Measurements from ENCODE around the gene PLCD3.

Gene PLCD3

DNA sequence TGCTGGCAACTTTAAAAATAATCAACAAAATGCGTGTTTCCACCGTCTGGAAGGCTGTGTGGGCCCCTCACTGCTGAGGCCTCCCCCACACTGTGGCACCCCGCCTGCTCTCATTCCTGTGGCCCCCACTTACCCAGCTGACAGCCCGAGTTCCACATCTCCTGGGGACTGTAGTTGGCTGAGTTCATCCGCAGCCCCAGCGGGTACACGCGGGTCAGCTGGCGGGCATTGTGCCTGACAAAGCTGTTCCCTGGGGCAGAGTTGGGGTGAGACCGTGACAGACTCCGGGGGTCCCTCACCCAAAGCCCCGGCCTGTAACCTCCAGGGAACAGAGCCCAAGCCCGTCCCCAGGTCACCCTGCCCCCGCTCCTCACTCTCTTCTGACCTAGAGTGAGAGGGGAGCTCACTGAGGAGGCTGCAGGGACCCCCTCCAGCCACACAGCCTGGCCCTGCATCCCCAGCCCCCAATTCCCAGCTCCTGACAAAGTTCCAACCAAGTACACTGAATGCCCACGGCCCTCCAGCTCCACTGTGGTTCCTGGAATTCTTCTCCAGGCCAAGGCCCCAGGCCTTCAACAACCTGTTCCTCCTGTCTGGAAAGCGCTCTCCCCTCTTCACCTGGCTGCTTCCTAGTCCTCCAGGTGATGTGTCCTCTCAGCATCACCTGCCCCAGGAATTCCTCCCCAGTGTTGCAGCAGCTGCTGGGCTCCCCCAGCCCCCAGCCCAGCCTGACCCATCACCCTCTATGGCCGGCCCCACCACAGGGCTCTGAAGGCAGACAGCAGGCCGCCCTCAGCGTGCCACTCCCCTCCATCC lies 18.0 kb downstream of the PLCD3 start:
- H3K4me3 ChIP-seq (ENCODE audit: insufficient read depth, low read length, poor library complexity, severe bottlenecking): no peak overlapping the region
- no peak overlapping the region for H3K9ac ChIP-seq (ENCODE audit: low read length)
- no peak overlapping the region for H2AFZ ChIP-seq (ENCODE audit: low read depth, low read length, severe bottlenecking)
- H3K27ac ChIP-seq (ENCODE audit: low read depth, low read length): no peak overlapping the region
- H3K79me2 ChIP-seq (ENCODE audit: insufficient read depth, low read length): no peaks in the 10 kb centered on the region
- no peak for TF ChIP-seq EZH2phosphoT487 (conservative IDR thresholded peaks at IDR 0.05; ENCODE audit: low read length)
- TF ChIP-seq, protein P1, sequence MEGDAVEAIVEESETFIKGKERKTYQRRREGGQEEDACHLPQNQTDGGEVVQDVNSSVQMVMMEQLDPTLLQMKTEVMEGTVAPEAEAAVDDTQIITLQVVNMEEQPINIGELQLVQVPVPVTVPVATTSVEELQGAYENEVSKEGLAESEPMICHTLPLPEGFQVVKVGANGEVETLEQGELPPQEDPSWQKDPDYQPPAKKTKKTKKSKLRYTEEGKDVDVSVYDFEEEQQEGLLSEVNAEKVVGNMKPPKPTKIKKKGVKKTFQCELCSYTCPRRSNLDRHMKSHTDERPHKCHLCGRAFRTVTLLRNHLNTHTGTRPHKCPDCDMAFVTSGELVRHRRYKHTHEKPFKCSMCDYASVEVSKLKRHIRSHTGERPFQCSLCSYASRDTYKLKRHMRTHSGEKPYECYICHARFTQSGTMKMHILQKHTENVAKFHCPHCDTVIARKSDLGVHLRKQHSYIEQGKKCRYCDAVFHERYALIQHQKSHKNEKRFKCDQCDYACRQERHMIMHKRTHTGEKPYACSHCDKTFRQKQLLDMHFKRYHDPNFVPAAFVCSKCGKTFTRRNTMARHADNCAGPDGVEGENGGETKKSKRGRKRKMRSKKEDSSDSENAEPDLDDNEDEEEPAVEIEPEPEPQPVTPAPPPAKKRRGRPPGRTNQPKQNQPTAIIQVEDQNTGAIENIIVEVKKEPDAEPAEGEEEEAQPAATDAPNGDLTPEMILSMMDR (IDR thresholded peaks at IDR 0.05; ENCODE audit: insufficient read depth, low read length, poor library complexity, severe bottlenecking): no peak
- no peaks in the 10 kb centered on the region for H3K36me3 ChIP-seq (ENCODE audit: low read length)
- no peaks in the 10 kb centered on the region for H4K20me1 ChIP-seq (ENCODE audit: low read depth, low read length)
- no peaks in the 10 kb centered on the region for H3F3A ChIP-seq (ENCODE audit: insufficient read depth)
- no peaks in the 10 kb centered on the region for H3K27me3 ChIP-seq (ENCODE audit: low read length)
- H3K9me3 ChIP-seq (ENCODE audit: insufficient read depth, low read length): no peaks in the 10 kb centered on the region
- H3K4me2 ChIP-seq (ENCODE audit: low read depth, low read length, poor library complexity, severe bottlenecking): no peak overlapping the region
- H3K9me2 ChIP-seq (replicated peaks; ENCODE audit: insufficient read depth, low read length): no peaks in the 10 kb centered on the region

DNA sequence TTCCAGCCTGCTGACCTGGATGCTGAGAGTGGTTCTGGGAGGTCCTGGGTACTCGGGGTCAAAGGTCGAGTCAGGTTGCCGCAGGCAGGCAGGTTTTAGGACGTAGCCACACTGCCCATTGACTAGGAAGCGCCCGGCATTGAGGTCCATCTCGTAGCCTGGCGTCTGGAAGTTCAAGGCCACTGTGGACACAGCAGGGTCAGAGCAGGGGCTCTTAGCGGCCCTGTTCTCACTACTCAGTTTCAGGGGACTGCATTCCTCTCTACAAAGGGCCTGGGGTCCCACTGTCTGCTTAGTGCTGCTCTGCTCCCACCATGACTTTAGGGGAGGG lies 18.9 kb downstream of the PLCD3 start:
- Histone ChIP-seq H2AFZ (ENCODE audit: low read depth, low read length, severe bottlenecking) (no peak overlapping the region), H3K9ac (ENCODE audit: low read length) (no peak overlapping the region), H3K27me3 (ENCODE audit: low read length) (no peaks in the 10 kb centered on the region), H3K79me2 (ENCODE audit: insufficient read depth, low read length) (no peaks in the 10 kb centered on the region), H3K27ac (ENCODE audit: low read depth, low read length) (no peak overlapping the region), H3K9me2 (replicated peaks; ENCODE audit: insufficient read depth, low read length) (no peaks in the 10 kb centered on the region), H3F3A (ENCODE audit: insufficient read depth) (no peaks in the 10 kb centered on the region), H3K4me2 (ENCODE audit: low read depth, low read length, poor library complexity, severe bottlenecking) (no peak overlapping the region), H3K4me3 (ENCODE audit: insufficient read depth, low read length, poor library complexity, severe bottlenecking) (no peak overlapping the region), H3K9me3 (ENCODE audit: insufficient read depth, low read length) (no peaks in the 10 kb centered on the region), H4K20me1 (ENCODE audit: low read depth, low read length) (no peaks in the 10 kb centered on the region), H3K36me3 (ENCODE audit: low read length) (no peaks in the 10 kb centered on the region)
- no peak for TF ChIP-seq EZH2phosphoT487 (conservative IDR thresholded peaks at IDR 0.05; ENCODE audit: low read length)
- TF ChIP-seq, protein P1 (IDR thresholded peaks at IDR 0.05; ENCODE audit: insufficient read depth, low read length, poor library complexity, severe bottlenecking): no peak

DNA sequence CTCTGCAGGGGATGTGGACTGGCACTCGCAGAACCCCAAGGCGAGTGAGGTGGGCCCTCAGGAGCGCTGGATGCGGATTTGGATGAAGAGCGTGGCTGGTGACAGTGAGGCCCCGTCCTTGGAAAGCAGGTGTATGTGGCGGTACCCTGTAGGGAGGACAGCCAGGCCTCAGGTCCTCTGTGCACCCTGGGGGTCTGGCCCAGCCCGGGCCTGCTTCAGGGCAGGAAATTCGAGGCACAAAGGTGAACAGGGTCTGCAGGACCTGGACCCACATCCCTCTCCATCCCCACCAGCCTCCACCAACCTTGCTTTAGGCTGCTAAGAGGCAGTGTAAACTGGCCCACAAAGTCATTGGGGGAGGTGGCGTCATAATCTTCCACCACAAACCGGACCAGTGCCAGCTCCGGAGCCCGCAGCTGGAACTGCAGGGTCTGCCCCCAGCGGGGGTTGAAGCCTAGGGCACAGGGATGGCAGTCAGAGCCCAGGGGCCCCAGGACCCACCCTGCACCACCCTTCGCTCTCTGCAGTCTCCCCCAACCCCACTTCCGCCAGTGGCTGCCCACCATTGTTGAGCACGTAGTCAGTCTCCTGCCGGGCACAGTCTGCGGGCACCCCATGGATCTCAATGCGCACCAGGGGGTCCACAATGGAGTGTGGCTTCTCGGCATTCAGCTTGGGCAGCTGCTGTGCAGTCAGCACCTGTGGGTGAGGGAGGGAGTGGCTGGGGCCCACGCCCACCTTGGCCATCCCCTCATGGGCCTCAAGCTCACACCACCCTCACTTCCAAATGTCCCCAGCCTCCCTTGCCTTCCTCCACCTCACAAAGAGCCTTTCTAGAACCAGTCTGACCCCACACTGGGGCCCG lies 19.5 kb downstream of the PLCD3 start:
- no peaks in the 10 kb centered on the region for H3K9me3 ChIP-seq (ENCODE audit: insufficient read depth, low read length)
- H3K79me2 ChIP-seq (ENCODE audit: insufficient read depth, low read length): no peaks in the 10 kb centered on the region
- H3K4me2 ChIP-seq (ENCODE audit: low read depth, low read length, poor library complexity, severe bottlenecking): no peak overlapping the region
- H3K27ac ChIP-seq (ENCODE audit: low read depth, low read length): no peak overlapping the region
- H3K27me3 ChIP-seq (ENCODE audit: low read length): no peaks in the 10 kb centered on the region
- H3K9ac ChIP-seq (ENCODE audit: low read length): no peak overlapping the region
- H3K4me3 ChIP-seq (ENCODE audit: insufficient read depth, low read length, poor library complexity, severe bottlenecking): no peak overlapping the region
- H3K36me3 ChIP-seq (ENCODE audit: low read length): no peaks in the 10 kb centered on the region
- no peaks in the 10 kb centered on the region for H3F3A ChIP-seq (ENCODE audit: insufficient read depth)
- H4K20me1 ChIP-seq (ENCODE audit: low read depth, low read length): no peaks in the 10 kb centered on the region
- no peaks in the 10 kb centered on the region for H3K9me2 ChIP-seq (replicated peaks; ENCODE audit: insufficient read depth, low read length)
- H2AFZ ChIP-seq (ENCODE audit: low read depth, low read length, severe bottlenecking): no peak overlapping the region
- TF ChIP-seq, protein P1 (IDR thresholded peaks at IDR 0.05; ENCODE audit: insufficient read depth, low read length, poor library complexity, severe bottlenecking): no peak
- TF ChIP-seq EZH2phosphoT487 (conservative IDR thresholded peaks at IDR 0.05; ENCODE audit: low read length): no peak

Data from SU-DHL-6 (cell line).